NOMO-1 (cell line): ENCODE data around the gene GFRA4.
"Not testable (repeated sequence)": the region's sequence is repeated elsewhere in the genome, so short reads cannot be mapped to it uniquely, and the experiment has no call there.

Source experiments
- DNase-seq, 2 experiments: peaks; one replicate each; lab custom pipeline; 2025; ENCODE audit not compliant: unreplicated experiment in 2 of 2; lab: John Stamatoyannopoulos, UW

GFRA4 gene

GRCh38 chr20:3627476-3627875, 35.7 kb downstream of the GFRA4 start:
- no peak for DNase-seq

- DNase-seq = no peak
Measured at GRCh38 chr20:3622406-3622805, 40.8 kb downstream of the GFRA4 start.

GRCh38 chr20:3621111-3621510, 42.1 kb downstream of the GFRA4 start:
- peak; percentile 31 to 54 for DNase-seq

GRCh38 chr20:3616250-3616649, 46.9 kb downstream of the GFRA4 start:
- DNase-seq = no peak

GRCh38 chr20:3615171-3615840, 47.9 kb downstream of the GFRA4 start:
- not testable (repeated sequence) for DNase-seq

GRCh38 chr20:3614466-3614865, 48.7 kb downstream of the GFRA4 start:
- DNase-seq = no peak

- DNase-seq = no peak
Measured at GRCh38 chr20:3613821-3614440, 49.3 kb downstream of the GFRA4 start.

GRCh38 chr20:3612795-3613572, 50.2 kb downstream of the GFRA4 start:
- DNase-seq = no peak

- DNase-seq = no peak
Measured at GRCh38 chr20:3611901-3612300, 51.3 kb downstream of the GFRA4 start.
